Esophagus squamous epithelium (tissue), 5 donors: ENCODE measurements around the gene MICAL3. TPM values are rescaled to one million over a fixed set of nuclear protein-coding genes. Genes with fewer than 3 reads are reported as not detected.
A peak's percentile ranks its signal among the peaks of the same experiment; 100 is the strongest.

Source experiments
- DNase-seq: peaks from one replicate; lab custom pipeline; 2025; lab: John Stamatoyannopoulos, UW
- H3K27ac ChIP-seq, 4 donors: fragments of 200-600 bp; sonication (generic); one replicate each; pipeline ENCODE4 v1.5.1; 2016 to 2019; ENCODE audit warnings: mild to moderate bottlenecking in 1 of 4
- H3K27me3 ChIP-seq, 4 donors: fragments of 200-600 bp; sonication (generic); 1 replicate in 3 of 4; 2 replicates in 1 of 4; pipeline versions ENCODE4 v1.5.1 to v1.6.0; 2017 to 2021; ENCODE audit warnings: antibody characterized with exemption in 1 of 4
- H3K36me3 ChIP-seq, 3 donors: fragments of 200-600 bp; sonication (generic); one replicate each; pipeline ENCODE4 v1.5.1; 2016 to 2019
- H3K4me1 ChIP-seq, 3 donors: fragments of 200-600 bp; sonication (generic); one replicate each; pipeline ENCODE4 v1.5.1; 2017 to 2019
- H3K4me3 ChIP-seq, 4 donors: fragments of 200-600 bp; sonication (generic); 1 replicate in 3 of 4; 2 replicates in 1 of 4; pipeline ENCODE4 v1.5.1; 2016 to 2019; ENCODE audit warnings: mild to moderate bottlenecking in 2 of 4, moderate library complexity in 1 of 4
- H3K9me3 ChIP-seq, 3 donors: fragments of 200-600 bp; sonication (generic); one replicate each; pipeline ENCODE4 v1.5.1; 2016 to 2019
- POLR2A ChIP-seq, 4 donors: fragments of 450-650 bp; IDR thresholded peaks; one replicate each; pipeline ENCODE4 v1.6.1; 2017; ENCODE audit warnings: antibody characterized with exemption in 4 of 4, mild to moderate bottlenecking in 4 of 4, moderate library complexity in 3 of 4
- WGBS, 2 donors: methylation state at CpG; one replicate each; pipeline ENCODE4 v1.1.5; 2018; 5-methylcytosine and 5-hydroxymethylcytosine counted together
- intact Hi-C: fragments of 100-400 bp; cut with DNase I; formaldehyde crosslinking; loops from one replicate; pipeline ENCODE4 v1.15.0; 2022
- total RNA-seq, 4 donors: library from RNA; depleted of rRNA; stranded (reverse); fragments of >200 nt; gene quantifications; one replicate each; pipeline ENCODE4 v1.1.0, GENCODE V29; 2016
- TF ChIP-seq, protein P1 (sequence below), 6 experiments: fragments of 450-650 bp in 4 of 6; fragments of 200-600 bp in 2 of 6; sonication (generic) in 2 of 6; IDR thresholded peaks; one replicate each; pipeline ENCODE4 v1.5.1; 2016 to 2019; ENCODE audit warnings: antibody characterized with exemption in 6 of 6, mild to moderate bottlenecking in 4 of 6, moderate library complexity in 4 of 6
- donor health status: DM: yes; HTN: yes; CAD: no.

Gene MICAL3
- total RNA-seq, 4 donors from 2014 or later: 11.2 to 30.9 (median 15.9) TPM

DNA sequence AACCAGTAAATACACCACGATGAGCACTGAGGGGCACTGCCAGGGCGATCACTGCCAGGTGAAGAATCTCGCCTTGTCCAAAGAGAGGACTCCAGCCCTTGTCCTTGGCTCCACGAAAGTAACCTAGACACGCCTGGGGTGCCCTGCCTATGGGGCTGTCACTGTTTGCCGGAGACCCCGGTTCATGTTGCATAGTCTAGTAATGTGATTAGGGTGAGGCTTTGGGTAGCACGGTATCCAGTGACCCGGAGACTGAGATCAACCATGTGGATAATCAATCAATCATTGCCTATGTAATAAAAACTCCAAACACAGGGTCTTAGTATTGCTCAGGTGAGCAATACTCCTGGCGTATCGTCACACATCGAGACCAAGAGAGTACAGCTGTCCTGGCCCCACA is 190.9 kb downstream of the MICAL3 start:
- DNase-seq: no peak
- Histone ChIP-seq H3K36me3 (peaks cover 0 to 48% (median 0%) of the 10 kb centered on the region in 3 donors), H3K9me3 (no peaks in the 10 kb centered on the region), H3K27me3 (no peaks in the 10 kb centered on the region), H3K4me1 (peaks cover 8 to 66% (median 35%) of the 10 kb centered on the region in 3 donors), H3K27ac (peak overlapping the region in 2 of 4 donors; percentile 79 to 80), H3K4me3 (no peak overlapping the region)
- 78 to 87% methylated on average over 4 to 10 of the region's 12 CpGs for WGBS, 2 donors
- TF ChIP-seq POLR2A (IDR thresholded peaks at IDR 0.05): no peak
- TF ChIP-seq, protein P1, sequence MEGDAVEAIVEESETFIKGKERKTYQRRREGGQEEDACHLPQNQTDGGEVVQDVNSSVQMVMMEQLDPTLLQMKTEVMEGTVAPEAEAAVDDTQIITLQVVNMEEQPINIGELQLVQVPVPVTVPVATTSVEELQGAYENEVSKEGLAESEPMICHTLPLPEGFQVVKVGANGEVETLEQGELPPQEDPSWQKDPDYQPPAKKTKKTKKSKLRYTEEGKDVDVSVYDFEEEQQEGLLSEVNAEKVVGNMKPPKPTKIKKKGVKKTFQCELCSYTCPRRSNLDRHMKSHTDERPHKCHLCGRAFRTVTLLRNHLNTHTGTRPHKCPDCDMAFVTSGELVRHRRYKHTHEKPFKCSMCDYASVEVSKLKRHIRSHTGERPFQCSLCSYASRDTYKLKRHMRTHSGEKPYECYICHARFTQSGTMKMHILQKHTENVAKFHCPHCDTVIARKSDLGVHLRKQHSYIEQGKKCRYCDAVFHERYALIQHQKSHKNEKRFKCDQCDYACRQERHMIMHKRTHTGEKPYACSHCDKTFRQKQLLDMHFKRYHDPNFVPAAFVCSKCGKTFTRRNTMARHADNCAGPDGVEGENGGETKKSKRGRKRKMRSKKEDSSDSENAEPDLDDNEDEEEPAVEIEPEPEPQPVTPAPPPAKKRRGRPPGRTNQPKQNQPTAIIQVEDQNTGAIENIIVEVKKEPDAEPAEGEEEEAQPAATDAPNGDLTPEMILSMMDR (IDR thresholded peaks at IDR 0.05): no peak
- intact Hi-C loops: loop anchor here (10.0 kb wide), 3 partner anchors 61 to 191 kb away; partner anchors contain the start of gene MICAL3

DNA sequence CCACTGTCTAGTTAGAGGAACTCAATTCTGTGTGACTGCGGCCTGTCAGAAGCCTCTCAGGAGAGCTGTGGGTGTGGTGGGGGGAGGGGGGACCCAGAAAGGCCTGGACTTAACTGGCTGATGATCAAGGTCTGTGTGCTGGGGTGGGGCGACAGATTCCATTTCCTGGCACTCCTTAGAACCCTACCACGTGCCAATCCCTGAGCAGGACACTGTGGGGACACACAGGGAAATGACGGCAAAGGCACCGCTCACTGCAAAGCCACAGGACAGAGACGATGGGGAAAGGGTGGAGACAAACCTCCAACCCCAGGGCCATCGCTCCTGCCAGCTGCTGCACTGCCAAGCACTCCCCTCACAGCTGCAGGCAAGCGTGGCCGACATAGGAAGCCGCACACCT is 191.7 kb downstream of the MICAL3 start:
- Histone ChIP-seq H3K27ac (peak overlapping the region; percentile 54 to 83 (median 80)), H3K27me3 (no peaks in the 10 kb centered on the region), H3K9me3 (no peaks in the 10 kb centered on the region), H3K4me1 (peaks cover 8 to 63% (median 28%) of the 10 kb centered on the region in 3 donors), H3K36me3 (peaks cover 0 to 49% (median 0%) of the 10 kb centered on the region in 3 donors), H3K4me3 (no peak overlapping the region)
- 64 to 77% methylated on average over 6 to 7 of the region's 10 CpGs for WGBS, 2 donors
- intact Hi-C loops: loop anchor here (10.0 kb wide), 3 partner anchors 62 to 192 kb away; partner anchors contain the start of gene MICAL3
- DNase-seq: no peak
- TF ChIP-seq POLR2A (IDR thresholded peaks at IDR 0.05): no peak
- TF ChIP-seq, protein P1 (IDR thresholded peaks at IDR 0.05): no peak

DNA sequence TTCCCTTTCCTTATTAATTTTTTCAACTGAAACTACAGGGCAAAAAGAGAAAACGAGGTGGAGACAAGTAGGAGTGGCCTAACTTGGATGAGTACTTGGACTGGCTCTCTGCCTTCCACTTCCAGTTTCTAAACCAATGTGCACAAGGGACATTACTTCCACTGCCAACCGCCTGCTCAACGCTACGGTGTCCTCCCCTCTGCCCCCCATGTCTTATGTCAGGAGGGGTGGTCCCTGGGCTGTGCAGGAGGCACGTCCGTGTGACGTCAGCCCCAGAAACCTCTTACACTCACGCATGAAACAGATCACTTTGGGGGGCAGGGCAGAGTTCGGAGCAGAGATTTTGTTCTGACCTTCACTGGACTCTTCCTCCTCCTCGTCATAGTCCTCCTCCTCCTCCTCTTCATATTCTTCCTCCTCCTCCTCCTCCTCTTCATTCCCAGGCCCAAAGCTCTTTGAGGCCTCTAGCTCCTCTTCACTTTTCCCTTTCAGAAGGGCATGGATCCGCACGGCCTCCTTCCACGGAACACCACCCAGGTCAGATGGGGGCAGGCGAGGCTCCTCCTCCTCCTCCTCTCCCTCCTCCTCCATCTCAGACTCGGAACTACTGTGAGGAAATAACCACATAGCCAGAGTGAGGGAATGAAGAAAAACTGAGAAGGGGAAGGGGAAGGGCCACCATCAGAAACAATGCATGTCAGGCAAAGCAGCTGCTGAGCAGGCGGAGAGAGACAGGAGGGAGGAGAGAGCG is 192.7 kb downstream of the MICAL3 start:
- Histone ChIP-seq H3K9me3 (no peaks in the 10 kb centered on the region), H3K36me3 (peaks cover 0 to 49% (median 0%) of the 10 kb centered on the region in 3 donors), H3K4me3 (peak overlapping the region in 1 of 4 donors; percentile 8), H3K27me3 (no peaks in the 10 kb centered on the region), H3K4me1 (peaks cover 8 to 53% (median 20%) of the 10 kb centered on the region in 3 donors), H3K27ac (peak overlapping the region; percentile 54 to 83 (median 80))
- intact Hi-C loops: loop anchor here (10.0 kb wide), 3 partner anchors 63 to 193 kb away; partner anchors contain the start of gene MICAL3
- TF ChIP-seq POLR2A (IDR thresholded peaks at IDR 0.05): no peak
- TF ChIP-seq, protein P1 (IDR thresholded peaks at IDR 0.05): no peak
- 62 to 65% methylated on average over 8 to 10 of the region's 17 CpGs for WGBS, 2 donors
- DNase-seq: no peak

DNA sequence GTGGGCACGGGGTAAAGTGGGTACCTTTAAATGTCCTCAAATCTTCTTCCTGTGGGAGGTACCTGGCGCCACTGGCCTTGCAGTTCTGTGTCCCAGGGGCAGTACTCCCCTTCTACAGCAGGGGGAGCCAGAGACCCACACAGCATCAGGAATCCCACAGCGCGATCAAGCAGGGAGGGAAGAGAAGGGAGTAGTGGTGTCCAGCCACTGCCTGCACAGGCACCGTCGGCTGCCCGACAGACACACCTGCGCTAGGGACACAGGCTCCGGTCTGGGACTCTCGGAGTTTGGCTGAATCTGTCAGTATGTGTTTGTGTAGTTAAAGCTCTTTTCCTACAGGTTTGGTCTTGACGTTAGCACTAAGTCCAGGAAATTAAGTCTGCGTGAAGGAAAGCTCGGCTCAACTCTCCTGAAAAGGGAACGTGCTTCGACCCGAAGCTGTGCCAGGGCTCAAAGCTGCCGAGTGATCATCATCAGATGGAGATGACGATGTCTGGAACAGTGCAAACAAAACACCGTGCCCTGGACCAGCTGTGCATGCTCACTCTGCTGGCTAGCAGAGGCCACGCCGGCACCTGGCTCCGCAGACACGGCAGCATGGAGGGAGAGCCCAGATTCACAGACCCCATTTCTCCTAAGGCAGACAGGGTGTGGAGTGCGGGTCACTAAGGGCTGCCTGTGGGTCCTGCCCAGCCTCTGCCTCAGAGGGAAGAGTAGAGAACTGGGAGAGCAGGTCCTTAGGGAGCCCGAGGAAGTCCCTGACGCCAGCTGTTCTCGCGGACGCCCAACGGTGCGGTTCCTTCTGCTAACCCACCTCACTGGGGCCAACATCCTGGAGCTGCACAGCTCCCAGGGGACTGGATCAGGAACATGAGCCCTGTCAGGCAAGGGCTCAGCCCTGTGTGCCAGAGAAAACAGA is 194.1 kb downstream of the MICAL3 start:
- intact Hi-C loops: loop anchor here (10.0 kb wide), 3 partner anchors 64 to 194 kb away; partner anchors contain the start of gene MICAL3
- peak overlapping the region; percentile 54 to 83 (median 80) for H3K27ac ChIP-seq
- H3K36me3 ChIP-seq: peaks cover 0 to 48% (median 0%) of the 10 kb centered on the region in 3 donors
- no peaks in the 10 kb centered on the region for H3K9me3 ChIP-seq
- H3K4me3 ChIP-seq: no peak overlapping the region
- WGBS, 2 donors: 28 to 57% methylated on average over 8 to 17 of the region's 31 CpGs
- TF ChIP-seq POLR2A (IDR thresholded peaks at IDR 0.05): no peak
- TF ChIP-seq, protein P1 (IDR thresholded peaks at IDR 0.05): peak; percentile 95 to 99 (median 99)
- no peaks in the 10 kb centered on the region for H3K27me3 ChIP-seq
- peak; percentile 32 for DNase-seq
- H3K4me1 ChIP-seq: peaks cover 8 to 44% (median 17%) of the 10 kb centered on the region in 3 donors
